ENCODE data around the gene LHX2.

LHX2 gene

DNA sequence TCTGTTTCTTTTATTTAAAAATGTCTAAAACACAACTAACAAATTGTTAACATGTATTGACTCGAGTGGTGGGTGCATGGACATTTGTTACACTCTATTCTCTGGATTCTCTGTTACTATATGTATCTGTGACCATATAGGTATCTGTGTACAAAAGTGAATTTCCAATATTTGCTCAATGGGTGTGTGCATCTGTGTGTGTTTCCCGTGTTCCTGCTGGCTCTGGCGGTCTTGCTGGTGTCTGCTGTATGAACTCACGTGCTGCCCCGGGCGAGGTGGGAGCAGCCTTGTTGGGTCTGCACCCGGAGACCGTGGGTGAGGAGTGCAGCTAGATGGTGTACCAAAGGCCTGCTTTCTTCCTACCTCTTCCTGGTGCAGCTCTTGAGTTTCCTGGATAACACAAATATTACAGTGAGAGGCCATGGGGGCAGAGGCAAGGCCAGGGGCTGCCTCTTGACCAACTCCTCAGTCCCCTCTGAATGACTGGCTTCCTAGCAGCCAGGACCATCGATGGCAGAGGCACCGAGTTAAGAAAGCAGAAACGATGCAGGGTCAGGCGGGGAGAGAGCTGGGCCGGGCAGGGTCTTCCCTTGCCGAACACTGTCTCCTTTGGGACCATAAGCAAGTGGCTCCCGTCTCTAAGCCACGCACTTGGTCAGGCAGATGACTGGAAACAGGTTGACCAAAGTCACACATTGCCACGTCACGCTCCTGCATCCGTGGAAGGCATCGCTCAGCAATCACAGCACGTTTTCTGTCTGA is 49.5 kb downstream of the LHX2 start:
- no peak for DNase-seq (ENCODE audit: low spot score)

GRCh38 chr9:124062172-124062571 is 50.6 kb downstream of the LHX2 start:
- DNase-seq (ENCODE audit: low spot score): no peak

- DNase-seq (ENCODE audit: low spot score): no peak
These were observed 55.4 kb downstream of the LHX2 start for GRCh38 chr9:124066783-124067577.

DNA sequence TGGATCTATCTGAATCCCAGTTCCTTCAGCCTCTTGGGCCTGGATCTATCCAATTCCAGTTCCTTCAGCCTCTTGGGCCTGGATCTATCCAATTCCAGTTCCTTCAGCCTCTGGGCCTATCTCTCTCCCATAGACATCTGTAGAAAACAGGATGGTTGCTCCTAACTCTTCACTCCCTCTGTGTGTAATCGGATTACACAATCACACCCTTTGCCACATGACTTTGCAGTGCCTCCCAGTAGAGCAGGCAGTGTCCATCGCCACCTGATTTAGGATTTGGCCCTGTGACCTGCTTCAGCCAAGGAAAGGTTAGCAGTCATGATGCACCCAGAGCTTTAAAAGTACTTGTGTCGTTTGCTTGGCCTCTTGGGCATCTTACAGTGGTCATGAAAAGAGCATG is 56.7 kb downstream of the LHX2 start:
- no peak for DNase-seq (ENCODE audit: low spot score)

- DNase-seq (ENCODE audit: low spot score): no peak
These were observed 63.2 kb downstream of the LHX2 start for GRCh38 chr9:124074746-124075145.

- no peak for DNase-seq (ENCODE audit: low spot score)
These were observed 64.2 kb downstream of the LHX2 start for GRCh38 chr9:124075761-124076160.

DNA sequence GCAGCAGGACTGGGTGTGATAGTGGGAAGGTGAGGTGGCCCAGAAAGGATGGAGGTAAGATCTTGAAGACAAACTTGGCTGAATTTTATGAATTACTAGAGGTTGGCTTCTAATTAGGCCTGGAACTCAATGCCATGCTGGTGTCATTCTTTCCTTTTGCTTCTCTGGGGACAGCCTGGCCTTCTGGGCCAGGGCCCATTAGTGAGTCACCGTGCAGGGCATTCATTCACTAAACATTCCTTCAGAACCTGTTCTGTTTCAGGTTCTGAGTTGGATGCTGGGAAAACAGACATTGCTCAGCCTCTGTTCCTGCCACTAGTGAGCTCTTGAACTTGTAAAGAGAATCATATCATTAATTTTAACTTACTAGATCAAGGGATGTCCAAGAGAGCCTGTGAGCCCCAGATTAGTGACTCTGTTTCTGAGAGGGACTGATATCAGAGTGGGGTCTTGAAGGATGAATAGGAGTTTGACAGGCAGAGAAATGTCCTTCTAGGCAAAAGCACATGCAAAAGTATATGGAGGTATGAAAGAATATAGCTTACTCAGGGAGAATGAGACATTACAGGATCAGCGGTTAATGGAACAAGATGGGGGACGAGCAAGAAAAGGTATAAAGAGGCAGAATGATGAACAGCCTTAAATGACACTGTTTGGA is 66.5 kb downstream of the LHX2 start:
- no peak for DNase-seq (ENCODE audit: low spot score)

DNA sequence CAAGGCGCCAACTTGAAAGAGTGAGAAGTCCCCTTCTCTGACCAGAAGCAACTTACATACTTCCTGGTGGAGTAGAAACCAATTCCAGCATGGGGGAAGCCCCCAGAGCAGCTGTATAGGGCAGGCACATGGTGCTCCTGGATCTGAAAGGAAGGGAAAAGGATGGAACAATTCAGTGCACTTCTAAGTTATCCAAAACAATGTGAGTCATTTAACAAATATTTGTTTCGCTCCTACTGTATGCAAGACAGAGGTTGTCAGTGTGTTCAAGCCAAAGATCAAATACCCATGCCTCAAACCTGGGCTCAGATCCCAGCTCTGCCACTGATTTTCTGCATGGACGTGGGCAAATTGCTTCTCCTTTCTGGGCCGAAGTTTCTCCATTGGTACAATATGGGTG is 67.1 kb downstream of the LHX2 start:
- DNase-seq (ENCODE audit: low spot score): no peak

- DNase-seq (ENCODE audit: low spot score): peak; percentile 34
These were observed 67.8 kb downstream of the LHX2 start for GRCh38 chr9:124079176-124079925.

GRCh38 chr9:124082622-124083021 is 71.1 kb downstream of the LHX2 start:
- DNase-seq (ENCODE audit: low spot score): no peak
